Vagina (tissue), 2 donors: ENCODE measurements around the gene PLET1. TPM values are rescaled to one million over a fixed set of nuclear protein-coding genes. Genes with fewer than 3 reads are reported as not detected.

ENCODE experiments used
- DNase-seq, 2 donors: peaks; one replicate each; pipeline ENCODE4 v3.0.0-alpha.2; 2017; ENCODE audit errors: extremely low spot score in 2 of 2
- H3K27ac ChIP-seq: fragments of 200-600 bp; sonication (generic); one replicate; pipeline ENCODE4 v1.5.1; 2019
- H3K27me3 ChIP-seq: fragments of 200-600 bp; sonication (generic); one replicate; pipeline ENCODE4 v1.5.1; 2019
- H3K36me3 ChIP-seq, 2 donors: fragments of 200-600 bp; sonication (generic); one replicate each; pipeline ENCODE4 v1.5.1; 2017 to 2019
- H3K4me1 ChIP-seq: fragments of 200-600 bp; sonication (generic); one replicate; pipeline ENCODE4 v1.5.1; 2019
- H3K4me3 ChIP-seq, 2 donors: fragments of 200-600 bp; sonication (generic); 1 replicate in 1 of 2; 2 replicates in 1 of 2; pipeline ENCODE4 v1.5.1; 2016 to 2019
- H3K9me3 ChIP-seq: fragments of 200-600 bp; sonication (generic); one replicate; pipeline ENCODE4 v1.5.1; 2019
- POLR2A ChIP-seq, 2 donors: fragments of 450-650 bp; IDR thresholded peaks; one replicate each; pipeline ENCODE4 v1.6.1; 2017; ENCODE audit warnings: antibody characterized with exemption in 2 of 2, mild to moderate bottlenecking in 2 of 2, moderate library complexity in 2 of 2
- POLR2AphosphoS5 ChIP-seq, 2 donors: sonication (generic); formaldehyde crosslinking; IDR thresholded peaks; one replicate each; pipeline ENCODE4 v1.9.0; 2017; ENCODE audit warnings: antibody characterized with exemption in 2 of 2, mild to moderate bottlenecking in 2 of 2, low read depth in 1 of 2; ENCODE audit not compliant: insufficient read depth in 1 of 2
- intact Hi-C: fragments of 100-400 bp; cut with DNase I; formaldehyde crosslinking; loops from one replicate; pipeline ENCODE4 v1.15.1; 2023
- total RNA-seq: library from RNA; depleted of rRNA; stranded (reverse); fragments of >200 nt; gene quantifications from one replicate; pipeline ENCODE4 v1.2.3, GENCODE V29; 2016
- TF ChIP-seq, protein P1 (sequence below), 3 experiments: fragments of 450-650 bp in 2 of 3; fragments of 200-600 bp in 1 of 3; sonication (generic) in 1 of 3; IDR thresholded peaks; one replicate each; pipeline ENCODE4 v1.5.1; 2017 to 2019; ENCODE audit warnings: antibody characterized with exemption in 3 of 3, mild to moderate bottlenecking in 2 of 3, moderate library complexity in 2 of 3

Gene PLET1
- total RNA-seq, 1 donor from 2014 or later, result not detected

- no peak overlapping the region for H3K27ac ChIP-seq
- H3K4me3 ChIP-seq, result no peak overlapping the region
- H3K27me3 ChIP-seq, result no peaks in the 10 kb centered on the region
- no peaks in the 10 kb centered on the region for H3K4me1 ChIP-seq
- no peak for DNase-seq
- no peaks in the 10 kb centered on the region for H3K36me3 ChIP-seq
- intact Hi-C loops, result loop anchor here (5.0 kb wide), 1 partner anchor 56 kb away; no protein-coding TSS in a partner anchor
- TF ChIP-seq POLR2A (IDR thresholded peaks at IDR 0.05), result no peak
- no peaks in the 10 kb centered on the region for H3K9me3 ChIP-seq
Measured at GRCh38 chr11:112277941-112278340, 17.3 kb upstream of the PLET1 start.

DNA sequence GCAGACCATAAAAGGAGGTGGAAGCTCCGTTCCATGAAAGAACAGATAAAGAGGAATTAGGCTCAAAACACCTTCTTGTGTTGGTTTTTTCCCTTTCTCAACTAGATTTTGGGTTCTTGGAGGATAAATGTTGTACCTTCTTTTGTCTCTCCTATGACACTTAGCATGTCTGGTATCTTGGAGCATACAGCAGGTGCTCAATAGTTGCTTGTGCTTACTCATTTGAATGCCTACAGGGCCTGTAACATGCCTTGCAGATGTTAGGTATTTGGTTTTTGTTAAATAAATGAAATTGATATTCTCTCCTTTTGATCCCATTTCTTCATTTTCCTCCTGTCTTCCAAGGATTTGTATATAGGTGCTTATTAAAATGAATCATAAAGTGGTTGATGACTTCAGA, 16.4 kb upstream of the PLET1 start:
- Histone ChIP-seq H3K36me3 (no peaks in the 10 kb centered on the region), H3K4me3 (no peak overlapping the region), H3K27ac (no peak overlapping the region), H3K9me3 (no peaks in the 10 kb centered on the region), H3K4me1 (no peaks in the 10 kb centered on the region), H3K27me3 (no peaks in the 10 kb centered on the region)
- TF ChIP-seq, protein P1, sequence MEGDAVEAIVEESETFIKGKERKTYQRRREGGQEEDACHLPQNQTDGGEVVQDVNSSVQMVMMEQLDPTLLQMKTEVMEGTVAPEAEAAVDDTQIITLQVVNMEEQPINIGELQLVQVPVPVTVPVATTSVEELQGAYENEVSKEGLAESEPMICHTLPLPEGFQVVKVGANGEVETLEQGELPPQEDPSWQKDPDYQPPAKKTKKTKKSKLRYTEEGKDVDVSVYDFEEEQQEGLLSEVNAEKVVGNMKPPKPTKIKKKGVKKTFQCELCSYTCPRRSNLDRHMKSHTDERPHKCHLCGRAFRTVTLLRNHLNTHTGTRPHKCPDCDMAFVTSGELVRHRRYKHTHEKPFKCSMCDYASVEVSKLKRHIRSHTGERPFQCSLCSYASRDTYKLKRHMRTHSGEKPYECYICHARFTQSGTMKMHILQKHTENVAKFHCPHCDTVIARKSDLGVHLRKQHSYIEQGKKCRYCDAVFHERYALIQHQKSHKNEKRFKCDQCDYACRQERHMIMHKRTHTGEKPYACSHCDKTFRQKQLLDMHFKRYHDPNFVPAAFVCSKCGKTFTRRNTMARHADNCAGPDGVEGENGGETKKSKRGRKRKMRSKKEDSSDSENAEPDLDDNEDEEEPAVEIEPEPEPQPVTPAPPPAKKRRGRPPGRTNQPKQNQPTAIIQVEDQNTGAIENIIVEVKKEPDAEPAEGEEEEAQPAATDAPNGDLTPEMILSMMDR (IDR thresholded peaks at IDR 0.05), result no peak
- no peak for TF ChIP-seq POLR2A (IDR thresholded peaks at IDR 0.05)
- no peak for TF ChIP-seq POLR2AphosphoS5 (IDR thresholded peaks at IDR 0.05; ENCODE audit: insufficient read depth in 1 of 2, low read depth in 1 of 2)
- DNase-seq, result no peak
- intact Hi-C loops, result loop anchor here (5.0 kb wide), 1 partner anchor 55 kb away; no protein-coding TSS in a partner anchor

DNA sequence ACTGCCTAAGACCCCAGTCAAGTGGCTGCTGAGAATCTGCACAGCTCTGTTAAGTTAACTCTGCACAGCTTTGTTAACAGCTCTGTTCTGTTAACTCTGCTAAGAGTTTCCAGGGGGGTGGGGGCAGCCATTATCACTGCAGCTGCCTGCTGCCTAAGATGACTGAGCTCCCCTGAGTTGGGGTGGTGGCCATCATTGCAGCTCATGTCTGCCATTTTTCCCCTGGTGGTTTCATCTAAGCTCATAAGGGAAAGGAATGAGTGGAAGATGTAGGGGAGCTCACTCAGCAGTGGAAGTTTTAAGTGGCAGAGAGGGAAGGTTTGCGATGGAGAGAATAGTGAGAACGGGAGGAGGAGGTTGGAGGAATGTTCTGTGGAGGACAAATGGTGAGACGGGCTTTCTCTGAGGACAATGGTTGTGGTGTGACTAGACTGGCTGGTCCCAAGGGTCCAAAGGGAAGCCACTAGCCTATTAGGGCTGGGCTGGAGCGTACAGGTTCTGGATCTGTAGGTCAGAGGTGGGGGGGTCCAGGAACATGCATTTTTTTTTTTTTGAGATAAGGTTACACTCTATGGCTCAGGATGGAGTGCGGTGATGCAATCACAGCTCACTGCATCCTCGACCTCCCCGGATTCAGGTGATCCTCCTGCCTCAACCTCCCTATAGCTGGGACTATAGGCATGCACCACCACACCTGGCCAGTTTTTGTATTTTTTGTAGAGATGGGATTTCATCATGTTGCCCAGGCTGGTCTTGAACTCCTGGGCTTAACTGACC, 13.5 kb upstream of the PLET1 start:
- Histone ChIP-seq H3K4me1 (no peaks in the 10 kb centered on the region), H3K9me3 (no peaks in the 10 kb centered on the region), H3K36me3 (no peaks in the 10 kb centered on the region), H3K4me3 (no peak overlapping the region), H3K27me3 (no peaks in the 10 kb centered on the region), H3K27ac (no peak overlapping the region)
- TF ChIP-seq POLR2A (IDR thresholded peaks at IDR 0.05) (no peak), POLR2AphosphoS5 (IDR thresholded peaks at IDR 0.05; ENCODE audit: insufficient read depth in 1 of 2, low read depth in 1 of 2) (no peak)
- TF ChIP-seq, protein P1 (IDR thresholded peaks at IDR 0.05), result no peak
- no peak for DNase-seq
- intact Hi-C loops, result no loop called here

- Histone ChIP-seq H3K27me3 (no peaks in the 10 kb centered on the region), H3K36me3 (no peaks in the 10 kb centered on the region), H3K27ac (no peak overlapping the region), H3K9me3 (no peaks in the 10 kb centered on the region), H3K4me1 (no peaks in the 10 kb centered on the region), H3K4me3 (no peak overlapping the region)
- no peak for TF ChIP-seq POLR2AphosphoS5 (IDR thresholded peaks at IDR 0.05; ENCODE audit: insufficient read depth in 1 of 2, low read depth in 1 of 2)
- no peak for TF ChIP-seq POLR2A (IDR thresholded peaks at IDR 0.05)
- TF ChIP-seq, protein P1 (IDR thresholded peaks at IDR 0.05), result no peak
- intact Hi-C loops, result no loop called here
- DNase-seq, result no peak
Measured at GRCh38 chr11:112273066-112273465, 12.4 kb upstream of the PLET1 start.

GRCh38 chr11:112271242-112271641, 10.6 kb upstream of the PLET1 start:
- H3K4me1 ChIP-seq, result no peaks in the 10 kb centered on the region
- TF ChIP-seq, protein P1 (IDR thresholded peaks at IDR 0.05), result no peak
- TF ChIP-seq POLR2A (IDR thresholded peaks at IDR 0.05), result no peak
- no peak for TF ChIP-seq POLR2AphosphoS5 (IDR thresholded peaks at IDR 0.05; ENCODE audit: insufficient read depth in 1 of 2, low read depth in 1 of 2)
- H3K36me3 ChIP-seq, result no peaks in the 10 kb centered on the region
- H3K4me3 ChIP-seq, result no peak overlapping the region
- H3K27me3 ChIP-seq, result no peaks in the 10 kb centered on the region
- DNase-seq, result no peak
- H3K9me3 ChIP-seq, result no peaks in the 10 kb centered on the region
- intact Hi-C loops, result no loop called here
- no peak overlapping the region for H3K27ac ChIP-seq
